Type B pancreatic cell (in vitro differentiated cells): Measurements from ENCODE around the gene MXRA7. TPM values are rescaled to one million over a fixed set of nuclear protein-coding genes. Genes with fewer than 3 reads are reported as not detected.

Source experiments
- DNase-seq: peaks from one replicate; pipeline ENCODE4 v3.0.0; 2021; ENCODE audit warnings: mixed read lengths; ENCODE audit not compliant: unreplicated experiment; ENCODE audit errors: extremely low spot score
- H3K27ac Mint-ChIP-seq: 2 replicates; pipeline ENCODE4 v1.8.0; 2021; ENCODE audit warnings: mild to moderate bottlenecking, mixed read lengths
- H3K27me3 Mint-ChIP-seq: 2 replicates; pipeline ENCODE4 v1.8.0; 2021; ENCODE audit warnings: mixed read lengths
- H3K36me3 Mint-ChIP-seq: 2 replicates; pipeline ENCODE4 v1.8.0; 2021; ENCODE audit warnings: mixed read lengths
- H3K4me1 Mint-ChIP-seq: one replicate; pipeline ENCODE4 v1.8.0; 2021; ENCODE audit warnings: mixed read lengths; ENCODE audit not compliant: unreplicated experiment
- H3K4me3 Mint-ChIP-seq: 2 replicates; pipeline ENCODE4 v1.8.0; 2021; ENCODE audit warnings: mild to moderate bottlenecking, mixed read lengths
- H3K9me3 Mint-ChIP-seq: 2 replicates; pipeline ENCODE4 v1.8.0; 2021; ENCODE audit warnings: mixed read lengths
- CTCF ChIP-seq: fragments of 200-600 bp; sonication (generic); conservative IDR thresholded peaks from 2 replicates; pipeline ENCODE4 v1.5.0; 2021; ENCODE audit warnings: antibody characterized with exemption, mild to moderate bottlenecking
- total RNA-seq: library from RNA; stranded (reverse); gene quantifications from 2 replicates; pipeline ENCODE4 v1.2.1, GENCODE V29; 2021; ENCODE audit warnings: low replicate concordance

Gene MXRA7
- total RNA-seq, 1 donor from 2014 or later, result 75.0 TPM

DNA sequence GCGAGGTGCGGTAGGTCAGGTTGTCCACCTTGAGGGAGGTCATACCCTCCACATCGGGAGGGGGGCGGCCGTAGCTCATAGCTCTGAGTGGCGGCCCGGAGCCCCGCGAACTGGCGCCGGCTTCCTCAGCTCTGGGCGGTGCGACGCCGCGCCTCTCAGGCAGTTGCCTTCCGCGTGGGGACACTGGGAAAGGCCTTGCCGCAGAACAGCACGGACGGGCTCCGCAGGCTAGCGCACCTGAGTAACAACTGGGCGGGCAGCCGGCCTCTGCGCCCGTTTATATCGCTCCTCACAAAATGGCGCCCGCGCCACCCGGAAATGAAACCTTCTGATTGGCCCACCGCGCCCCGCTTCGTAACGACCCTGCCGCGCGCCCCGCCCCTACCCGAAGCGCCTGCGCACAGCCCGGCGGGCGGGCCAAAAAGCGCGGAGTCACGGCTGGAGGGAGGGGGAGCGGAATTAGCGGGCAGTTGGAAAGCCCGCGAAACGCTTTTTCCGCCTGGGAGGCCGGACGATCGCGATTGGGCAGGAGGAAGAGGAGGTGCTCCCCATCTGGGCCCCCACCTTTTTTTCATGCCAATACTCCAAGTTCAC is 26.4 kb upstream of the MXRA7 start, which contains the start of gene SRSF2:
Gene SRSF2, minus strand, starts transcription at position 250 of the 594 bp plus-strand sequence. Its CDS starts 171 bp downstream, at position 79.
- Mint-ChIP-seq H3K27me3 (no peaks in the 10 kb centered on the region), H3K36me3 (peaks cover 41% of the 10 kb centered on the region), H3K27ac (peak within 1 kb of the TSS; percentile 98), H3K4me3 (peak within 1 kb of the TSS; percentile 98), H3K4me1 (peaks cover 44% of the 10 kb centered on the region), H3K9me3 (no peaks in the 10 kb centered on the region)
- TF ChIP-seq CTCF, result no peak
- peak; percentile 100 for DNase-seq

DNA sequence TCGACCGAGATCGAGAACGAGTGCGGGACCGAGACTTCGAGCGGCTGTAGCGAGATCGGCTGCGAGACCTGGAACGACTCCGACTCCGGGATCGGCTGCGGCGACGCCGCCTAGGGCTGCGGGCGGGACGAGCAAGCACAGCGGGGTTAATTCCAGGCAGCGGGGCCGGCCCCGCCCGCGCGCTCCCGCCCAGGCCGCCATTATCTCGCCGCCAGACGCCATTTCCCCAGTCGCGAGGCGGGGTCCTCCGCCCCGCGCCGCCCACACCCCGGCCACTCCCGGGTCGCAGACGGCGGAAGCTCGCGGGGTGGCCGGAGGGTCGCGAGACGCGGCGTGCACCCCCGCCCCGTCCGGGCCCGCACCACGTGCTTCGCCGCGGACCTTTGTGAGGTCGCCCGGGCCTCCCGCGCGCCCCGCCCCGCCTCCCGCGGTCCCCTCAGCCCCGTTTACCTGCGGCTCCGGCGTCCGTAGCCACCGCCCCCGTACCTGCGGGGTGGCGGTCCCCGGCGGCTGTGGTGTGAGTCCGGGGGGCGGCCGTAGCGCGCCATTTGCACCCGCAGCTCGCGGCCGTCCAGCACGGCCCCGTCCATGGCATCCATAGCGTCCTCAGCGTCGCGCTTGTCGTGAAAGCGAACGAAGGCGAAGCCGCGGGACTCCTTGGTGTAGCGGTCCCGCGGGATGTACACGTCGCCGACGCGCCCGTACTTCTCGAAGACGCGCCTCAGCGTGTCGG is 25.8 kb upstream of the MXRA7 start:
- H3K4me3 Mint-ChIP-seq, result peak overlapping the region; percentile 98
- no peaks in the 10 kb centered on the region for H3K27me3 Mint-ChIP-seq
- peaks cover 37% of the 10 kb centered on the region for H3K36me3 Mint-ChIP-seq
- peaks cover 44% of the 10 kb centered on the region for H3K4me1 Mint-ChIP-seq
- no peak for TF ChIP-seq CTCF
- H3K27ac Mint-ChIP-seq, result peak overlapping the region; percentile 98
- peak; percentile 81 for DNase-seq
- no peaks in the 10 kb centered on the region for H3K9me3 Mint-ChIP-seq

DNA sequence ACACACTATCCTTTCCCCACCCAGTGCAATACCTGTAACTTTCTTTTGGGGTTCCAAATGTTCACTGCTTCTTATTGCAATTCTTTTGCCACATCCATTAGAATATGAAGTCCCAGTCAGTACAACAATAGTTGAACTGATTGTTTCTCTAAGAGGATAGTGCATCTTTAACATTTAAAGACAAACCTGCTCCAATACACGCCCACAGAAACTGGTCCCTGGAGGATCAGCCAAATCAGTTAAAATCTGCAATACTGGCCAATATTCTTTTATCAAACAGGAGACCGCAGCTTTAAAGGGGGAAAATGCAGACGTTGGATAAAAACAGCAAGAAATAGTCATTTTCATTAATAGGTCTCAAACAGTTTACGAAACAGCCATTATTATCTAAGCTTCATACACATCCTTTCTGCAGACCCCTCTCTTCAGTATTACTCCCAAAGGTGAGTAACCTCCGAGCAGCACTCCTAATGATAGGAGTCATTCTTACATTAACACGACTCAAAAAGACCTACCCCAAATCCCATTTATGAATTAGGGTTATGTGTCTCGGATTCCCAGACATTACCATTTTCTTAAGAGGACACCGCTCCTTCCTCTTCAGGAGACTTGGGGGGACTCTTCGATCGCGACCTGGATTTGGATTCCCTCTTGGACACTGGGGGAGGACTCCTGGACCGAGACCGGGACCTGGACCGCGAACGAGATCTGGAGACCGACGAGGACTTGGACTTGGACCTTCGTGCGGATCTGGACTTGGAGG is 25.0 kb upstream of the MXRA7 start:
- peak overlapping the region; percentile 89 for H3K27ac Mint-ChIP-seq
- peaks cover 37% of the 10 kb centered on the region for H3K36me3 Mint-ChIP-seq
- H3K4me3 Mint-ChIP-seq, result peak overlapping the region; percentile 92
- H3K4me1 Mint-ChIP-seq, result peaks cover 44% of the 10 kb centered on the region
- H3K27me3 Mint-ChIP-seq, result no peaks in the 10 kb centered on the region
- no peak for DNase-seq
- H3K9me3 Mint-ChIP-seq, result no peaks in the 10 kb centered on the region
- no peak for TF ChIP-seq CTCF

- H3K4me1 Mint-ChIP-seq, result peaks cover 40% of the 10 kb centered on the region
Observed at GRCh38 chr17:76735006-76735405, 24.2 kb upstream of the MXRA7 start.

More at GRCh38 chr17:76735006-76735405, 24.2 kb upstream of the MXRA7 start:
- H3K27me3 Mint-ChIP-seq, result no peaks in the 10 kb centered on the region
- H3K27ac Mint-ChIP-seq, result peak overlapping the region; percentile 89
- peaks cover 37% of the 10 kb centered on the region for H3K36me3 Mint-ChIP-seq
- DNase-seq, result no peak
- H3K4me3 Mint-ChIP-seq, result peak overlapping the region; percentile 92
- H3K9me3 Mint-ChIP-seq, result no peaks in the 10 kb centered on the region
- no peak for TF ChIP-seq CTCF
